ENCODE results near the gene BEND5. TPM values are rescaled to one million over a fixed set of nuclear protein-coding genes. Genes with fewer than 3 reads are reported as not detected.

Gene BEND5
- total RNA-seq, result 0.16 and 0.94 TPM in 2 replicates

GRCh38 chr1:48776393-48777218 is at the start of gene BEND5:
Gene BEND5 (minus strand): TSS chr1:48776891. CDS start chr1:48776831, 60 bp downstream.

Data from bladder microvascular endothelial cell (primary cell).